Neural progenitor cell (in vitro differentiated cells): ENCODE results near the gene PNPLA6. TPM values are rescaled to one million over a fixed set of nuclear protein-coding genes. Genes with fewer than 3 reads are reported as not detected.

Source experiments
- DNase-seq: peaks from one replicate; pipeline ENCODE4 v3.0.0-alpha.2; 2016; ENCODE audit warnings: low spot score
- H2AFZ ChIP-seq: fragments of 200-600 bp; sonication (generic); replicated peaks from 2 replicates; pipeline ENCODE4 v1.6.1; 2016; ENCODE audit warnings: antibody characterized with exemption
- H3F3A ChIP-seq: fragments of 200-600 bp; sonication (generic); 2 replicates; pipeline ENCODE4 v1.6.1; 2016; ENCODE audit warnings: antibody characterized with exemption, low read depth
- H3K27ac ChIP-seq: fragments of 200-600 bp; sonication (generic); 2 replicates; pipeline ENCODE4 v1.5.1; 2016; ENCODE audit warnings: mild to moderate bottlenecking
- H3K27me3 ChIP-seq: fragments of 200-600 bp; sonication (generic); 2 replicates; pipeline ENCODE4 v1.6.1; 2016; ENCODE audit warnings: mild to moderate bottlenecking, moderate library complexity
- H3K36me3 ChIP-seq: fragments of 200-600 bp; sonication (generic); 2 replicates; pipeline ENCODE4 v1.5.1; 2016
- H3K4me1 ChIP-seq: fragments of 200-600 bp; sonication (generic); 2 replicates; pipeline ENCODE4 v1.6.1; 2016; ENCODE audit warnings: mixed run types
- H3K4me2 ChIP-seq: fragments of 200-600 bp; sonication (generic); 2 replicates; pipeline ENCODE4 v1.6.1; 2016
- H3K4me3 ChIP-seq: fragments of 200-600 bp; sonication (generic); 2 replicates; pipeline ENCODE4 v1.5.1; 2016
- H3K79me2 ChIP-seq: fragments of 200-600 bp; sonication (generic); 2 replicates; pipeline ENCODE4 v1.6.1; 2016; ENCODE audit warnings: low read depth
- H3K9ac ChIP-seq: fragments of 200-600 bp; sonication (generic); 2 replicates; pipeline ENCODE4 v1.6.1; 2016
- H3K9me3 ChIP-seq: fragments of 200-600 bp; sonication (generic); 2 replicates; pipeline ENCODE4 v1.5.1; 2016; ENCODE audit warnings: low read depth
- H4K20me1 ChIP-seq: fragments of 200-600 bp; sonication (generic); 2 replicates; pipeline ENCODE4 v1.6.1; 2016; ENCODE audit warnings: low read depth
- H3K27ac Mint-ChIP-seq: 3 replicates; pipeline ENCODE4 v1.8.0; 2021; ENCODE audit warnings: mixed read lengths
- H3K27me3 Mint-ChIP-seq: 2 replicates; pipeline ENCODE4 v1.8.0; 2022; ENCODE audit warnings: low read depth, mild to moderate bottlenecking, inconsistent platforms, moderate library complexity, mixed read lengths; ENCODE audit not compliant: insufficient read depth
- H3K36me3 Mint-ChIP-seq: 3 replicates; pipeline ENCODE4 v1.8.0; 2021; ENCODE audit warnings: mixed read lengths
- H3K4me1 Mint-ChIP-seq: 3 replicates; pipeline ENCODE4 v1.8.0; 2021; ENCODE audit warnings: mixed read lengths
- H3K4me3 Mint-ChIP-seq: 3 replicates; pipeline ENCODE4 v1.8.0; 2021; ENCODE audit warnings: mild to moderate bottlenecking, moderate library complexity, mixed read lengths
- H3K9me3 Mint-ChIP-seq: 3 replicates; pipeline ENCODE4 v1.8.0; 2020; ENCODE audit warnings: mixed read lengths
- EZH2 ChIP-seq: fragments of 200-600 bp; sonication (generic); IDR thresholded peaks from 2 replicates; pipeline ENCODE4 v1.6.1; 2017; ENCODE audit warnings: antibody characterized with exemption, mild to moderate bottlenecking, moderate library complexity
- EZH2phosphoT487 ChIP-seq: fragments of 200-600 bp; sonication (generic); IDR thresholded peaks from 2 replicates; pipeline ENCODE4 v1.6.1; 2017; ENCODE audit warnings: antibody characterized with exemption
- total RNA-seq: library from RNA; depleted of rRNA; stranded (reverse); fragments of >200 nt; gene quantifications from 2 replicates; pipeline ENCODE4 v1.2.3, GENCODE V29; 2015; ENCODE audit warnings: low replicate concordance
- TF ChIP-seq, protein P1 (sequence below): fragments of 200-600 bp; sonication (generic); IDR thresholded peaks from 2 replicates; pipeline ENCODE4 v1.5.1; 2017; ENCODE audit warnings: antibody characterized with exemption, mild to moderate bottlenecking

Gene PNPLA6
- total RNA-seq, 1 donor from 2014 or later = 25.5 TPM

DNA sequence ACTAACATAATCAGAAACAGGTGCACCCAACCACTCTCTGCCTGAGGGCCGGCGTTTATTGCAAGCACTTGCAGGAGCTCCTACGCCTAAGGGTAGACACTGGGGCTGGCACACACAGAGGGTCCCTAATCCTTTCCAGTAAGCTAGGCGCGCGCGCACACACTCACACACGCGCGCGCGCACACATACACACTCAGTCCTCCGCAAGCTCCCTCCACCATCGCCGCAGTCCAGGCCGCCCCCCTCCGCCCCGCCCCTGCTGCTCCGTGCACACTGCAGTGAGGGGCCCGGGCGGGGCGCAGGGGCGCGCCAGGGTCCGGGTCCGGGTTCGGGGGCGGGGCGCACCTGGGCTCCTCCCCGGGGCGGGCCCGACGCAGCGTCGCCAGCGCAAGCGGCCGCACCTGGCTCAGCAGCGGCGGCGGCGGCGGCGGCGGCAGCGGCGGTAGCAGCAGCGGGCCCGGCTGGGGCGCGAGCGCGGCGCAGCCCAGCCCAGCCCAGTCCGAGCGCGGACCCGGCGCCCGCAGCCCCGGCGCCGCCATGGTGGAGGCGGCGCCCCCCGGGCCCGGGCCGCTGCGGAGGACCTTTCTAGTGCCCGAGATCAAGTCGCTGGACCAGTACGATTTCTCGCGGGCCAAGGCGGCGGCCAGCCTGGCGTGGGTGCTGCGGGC is 60.1 kb downstream of the PNPLA6 start, which contains the start of gene CAMSAP3:
TSS of gene CAMSAP3 (plus strand) at position 398 of the 668 bp plus-strand sequence. CDS start at position 538, 140 bp downstream.
- no peak within 1 kb of the TSS for H3K27ac Mint-ChIP-seq
- Histone ChIP-seq H3K9ac (peak within 1 kb of the TSS; percentile 32), H3K4me3 (peak within 1 kb of the TSS; percentile 84)

DNA sequence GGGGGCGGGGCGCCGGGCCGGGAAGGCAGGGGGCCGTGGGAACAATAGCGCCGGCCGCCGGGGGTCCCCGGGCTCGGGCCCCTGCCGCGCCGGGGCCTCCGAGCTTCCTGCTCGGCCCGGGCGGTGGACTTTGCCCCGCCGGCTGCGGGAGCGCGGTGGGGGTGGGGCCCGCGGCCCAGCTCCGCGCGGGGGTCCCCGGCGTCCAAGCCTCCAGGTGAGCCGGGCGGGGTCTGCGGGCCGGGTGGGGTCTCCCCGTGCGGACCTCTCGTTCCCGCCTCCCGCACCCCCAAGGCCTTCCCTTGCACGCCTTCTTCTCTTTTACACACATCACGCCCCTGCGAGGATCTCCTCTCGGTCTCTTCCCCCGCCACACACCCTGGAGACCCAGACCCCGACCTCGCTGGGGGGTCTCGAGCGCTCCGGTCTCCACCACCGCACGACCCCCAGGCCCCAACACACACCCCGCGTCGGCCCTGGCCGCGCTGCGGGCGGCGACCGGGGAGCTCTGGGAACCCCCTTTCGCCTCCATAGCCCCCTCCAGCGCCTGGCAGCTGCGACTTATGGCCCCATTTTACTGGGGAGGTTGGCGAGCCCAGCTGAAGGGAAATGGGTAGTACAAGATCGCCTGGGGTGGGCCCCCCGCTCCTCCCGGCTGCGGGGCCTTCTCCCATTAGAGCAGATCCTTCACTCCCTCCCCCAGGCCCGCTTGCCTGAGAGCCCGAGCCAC is 60.9 kb downstream of the PNPLA6 start:
- peak; percentile 42 for DNase-seq
- H4K20me1 ChIP-seq = peaks cover 26% of the 10 kb centered on the region
- TF ChIP-seq, protein P1, sequence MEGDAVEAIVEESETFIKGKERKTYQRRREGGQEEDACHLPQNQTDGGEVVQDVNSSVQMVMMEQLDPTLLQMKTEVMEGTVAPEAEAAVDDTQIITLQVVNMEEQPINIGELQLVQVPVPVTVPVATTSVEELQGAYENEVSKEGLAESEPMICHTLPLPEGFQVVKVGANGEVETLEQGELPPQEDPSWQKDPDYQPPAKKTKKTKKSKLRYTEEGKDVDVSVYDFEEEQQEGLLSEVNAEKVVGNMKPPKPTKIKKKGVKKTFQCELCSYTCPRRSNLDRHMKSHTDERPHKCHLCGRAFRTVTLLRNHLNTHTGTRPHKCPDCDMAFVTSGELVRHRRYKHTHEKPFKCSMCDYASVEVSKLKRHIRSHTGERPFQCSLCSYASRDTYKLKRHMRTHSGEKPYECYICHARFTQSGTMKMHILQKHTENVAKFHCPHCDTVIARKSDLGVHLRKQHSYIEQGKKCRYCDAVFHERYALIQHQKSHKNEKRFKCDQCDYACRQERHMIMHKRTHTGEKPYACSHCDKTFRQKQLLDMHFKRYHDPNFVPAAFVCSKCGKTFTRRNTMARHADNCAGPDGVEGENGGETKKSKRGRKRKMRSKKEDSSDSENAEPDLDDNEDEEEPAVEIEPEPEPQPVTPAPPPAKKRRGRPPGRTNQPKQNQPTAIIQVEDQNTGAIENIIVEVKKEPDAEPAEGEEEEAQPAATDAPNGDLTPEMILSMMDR = no peak
- TF ChIP-seq EZH2phosphoT487 = no peak
- TF ChIP-seq EZH2 = no peak
- peaks cover 30% of the 10 kb centered on the region for H3K27me3 ChIP-seq
- Mint-ChIP-seq H3K27me3 (peaks cover 18% of the 10 kb centered on the region), H3K36me3 (no peaks in the 10 kb centered on the region), H3K27ac (no peak overlapping the region), H3K4me3 (peak overlapping the region; percentile 83), H3K4me1 (peaks cover 11% of the 10 kb centered on the region), H3K9me3 (no peaks in the 10 kb centered on the region)
- H2AFZ ChIP-seq = no peak overlapping the region
- no peaks in the 10 kb centered on the region for H3K9me3 ChIP-seq
- peaks cover 3% of the 10 kb centered on the region for H3K4me1 ChIP-seq
- H3K36me3 ChIP-seq = no peaks in the 10 kb centered on the region
- H3K9ac ChIP-seq = peak overlapping the region; percentile 32
- peak overlapping the region; percentile 84 for H3K4me3 ChIP-seq
- H3K4me2 ChIP-seq = peak overlapping the region; percentile 98
- H3K79me2 ChIP-seq = peaks cover 30% of the 10 kb centered on the region
- peaks cover 7% of the 10 kb centered on the region for H3F3A ChIP-seq
- H3K27ac ChIP-seq = no peak overlapping the region

More for the DNA sequence above, 60.1 kb downstream of the PNPLA6 start, which contains the start of gene CAMSAP3:
- H3K36me3 ChIP-seq = no peaks in the 10 kb centered on the region
- peaks cover 23% of the 10 kb centered on the region for H3K79me2 ChIP-seq
- H2AFZ ChIP-seq = peak within 1 kb of the TSS; percentile 93
- H3K27ac ChIP-seq = no peak within 1 kb of the TSS
- no peaks in the 10 kb centered on the region for H3K36me3 Mint-ChIP-seq
- peak within 1 kb of the TSS; percentile 83 for H3K4me3 Mint-ChIP-seq
- H3K4me1 ChIP-seq = peaks cover 3% of the 10 kb centered on the region
- no peaks in the 10 kb centered on the region for H3K9me3 Mint-ChIP-seq
- peaks cover 11% of the 10 kb centered on the region for H3K4me1 Mint-ChIP-seq
- H3K27me3 Mint-ChIP-seq = peaks cover 22% of the 10 kb centered on the region
- peaks cover 7% of the 10 kb centered on the region for H3F3A ChIP-seq
- peak within 1 kb of the TSS; percentile 98 for H3K4me2 ChIP-seq
- H4K20me1 ChIP-seq = peaks cover 26% of the 10 kb centered on the region
- DNase-seq = peak; percentile 94
- H3K27me3 ChIP-seq = peaks cover 30% of the 10 kb centered on the region
- H3K9me3 ChIP-seq = no peaks in the 10 kb centered on the region
- TF ChIP-seq EZH2phosphoT487 = no peak
- TF ChIP-seq, protein P1 = no peak
- no peak for TF ChIP-seq EZH2

DNA sequence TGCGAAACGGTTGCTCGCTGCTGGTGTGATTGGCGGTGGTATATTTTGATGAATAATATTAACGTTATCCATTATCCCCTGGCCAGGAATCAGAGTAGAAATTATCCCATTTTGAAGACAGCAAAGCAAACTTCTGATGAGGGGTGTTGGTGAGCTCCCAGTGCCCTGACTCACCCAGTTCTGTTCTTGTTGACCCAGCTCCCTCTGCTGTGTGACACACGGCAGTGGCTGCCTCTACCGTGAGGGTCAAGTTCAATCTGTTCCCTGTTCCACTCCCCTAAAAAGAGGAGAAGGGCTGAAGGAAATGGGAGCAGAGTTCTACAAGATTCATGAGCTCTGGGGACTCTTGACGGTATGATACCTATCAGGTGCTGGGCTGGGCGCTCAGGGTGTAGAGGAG is 62.2 kb downstream of the PNPLA6 start:
- Histone ChIP-seq H3K27ac (no peak overlapping the region), H3K9ac (no peak overlapping the region), H3K79me2 (peaks cover 30% of the 10 kb centered on the region), H2AFZ (no peak overlapping the region), H3K4me3 (no peak overlapping the region), H3F3A (peaks cover 7% of the 10 kb centered on the region), H4K20me1 (peaks cover 36% of the 10 kb centered on the region), H3K9me3 (no peaks in the 10 kb centered on the region), H3K36me3 (no peaks in the 10 kb centered on the region), H3K4me1 (peaks cover 3% of the 10 kb centered on the region), H3K27me3 (peaks cover 30% of the 10 kb centered on the region), H3K4me2 (no peak overlapping the region)
- no peak for TF ChIP-seq EZH2phosphoT487
- Mint-ChIP-seq H3K27ac (no peak overlapping the region), H3K4me3 (peak overlapping the region; percentile 48), H3K4me1 (peaks cover 11% of the 10 kb centered on the region), H3K36me3 (no peaks in the 10 kb centered on the region), H3K9me3 (no peaks in the 10 kb centered on the region), H3K27me3 (peaks cover 18% of the 10 kb centered on the region)
- no peak for DNase-seq
